ENCODE data around the gene RMND5B.
"Not testable (repeated sequence)": the region's sequence is repeated elsewhere in the genome, so short reads cannot be mapped to it uniquely, and the experiment has no call there.

The RMND5B gene

GRCh38 chr5:178177569-178177968 lies 46.8 kb downstream of the RMND5B start:
- DNase-seq, result no peak

GRCh38 chr5:178180141-178180863 lies 49.5 kb downstream of the RMND5B start:
- no peak for DNase-seq

GRCh38 chr5:178182158-178182876 lies 51.5 kb downstream of the RMND5B start:
- DNase-seq, result no peak

GRCh38 chr5:178186427-178186826 lies 55.6 kb downstream of the RMND5B start:
- DNase-seq, result no peak

GRCh38 chr5:178187014-178187413 lies 56.2 kb downstream of the RMND5B start, which contains the start of gene GMCL2:
Gene GMCL2, minus strand, starts transcription at chr5:178187371. Its CDS starts 72 bp downstream, at chr5:178187299.
- no peak for DNase-seq

GRCh38 chr5:178189433-178189832 lies 58.6 kb downstream of the RMND5B start:
- no peak for DNase-seq

GRCh38 chr5:178191661-178192060 lies 60.8 kb downstream of the RMND5B start:
- no peak for DNase-seq

- no peak for DNase-seq
These were observed 61.4 kb downstream of the RMND5B start for GRCh38 chr5:178192244-178192643.

GRCh38 chr5:178192787-178193186 lies 62.0 kb downstream of the RMND5B start:
- no peak for DNase-seq

- DNase-seq, result no peak
These were observed 62.5 kb downstream of the RMND5B start for GRCh38 chr5:178193251-178193809.

GRCh38 chr5:178194026-178194425 lies 63.2 kb downstream of the RMND5B start:
- DNase-seq, result no peak

- DNase-seq, result no peak
These were observed 65.5 kb downstream of the RMND5B start for GRCh38 chr5:178196281-178196812.

- no peak for DNase-seq
These were observed 66.2 kb downstream of the RMND5B start for GRCh38 chr5:178196986-178197385.

- not testable (repeated sequence) for DNase-seq
These were observed 67.3 kb downstream of the RMND5B start for GRCh38 chr5:178198151-178198550.

- DNase-seq, result no peak
These were observed 67.9 kb downstream of the RMND5B start for GRCh38 chr5:178198706-178199105.

GRCh38 chr5:178199581-178200434 lies 69.0 kb downstream of the RMND5B start:
- no peak for DNase-seq
